HG02840 (cell line): ENCODE data around the gene SPINK14.

Source experiments
- ATAC-seq: cut with Tn5 transposase; IDR thresholded peaks from one replicate; pipeline ENCODE4 v1.9.1; 2021; ENCODE audit warnings: mild to moderate bottlenecking, moderate library complexity, moderate number of reproducible peaks; ENCODE audit not compliant: unreplicated experiment, low FRiP score

SPINK14 gene

GRCh38 chr5:148191010-148191409, 22.7 kb downstream of the SPINK14 start:
- no peak for ATAC-seq

GRCh38 chr5:148193202-148193601, 24.9 kb downstream of the SPINK14 start:
- ATAC-seq: no peak

GRCh38 chr5:148201151-148201550, 32.8 kb downstream of the SPINK14 start:
- ATAC-seq: no peak

- ATAC-seq: no peak
Observed at GRCh38 chr5:148202531-148203203, 34.3 kb downstream of the SPINK14 start, which contains the start of gene SPINK6. Gene SPINK6, plus strand, starts transcription at chr5:148203042. Its CDS starts 55 bp downstream, at chr5:148203097.

- ATAC-seq: no peak
Observed at GRCh38 chr5:148205044-148205806, 36.9 kb downstream of the SPINK14 start.

GRCh38 chr5:148205865-148206264, 37.5 kb downstream of the SPINK14 start:
- no peak for ATAC-seq

- ATAC-seq: no peak
Observed at GRCh38 chr5:148206620-148207019, 38.3 kb downstream of the SPINK14 start.

- ATAC-seq: no peak
Observed at GRCh38 chr5:148208226-148208625, 39.9 kb downstream of the SPINK14 start.

GRCh38 chr5:148209151-148209770, 40.9 kb downstream of the SPINK14 start:
- ATAC-seq: no peak

- no peak for ATAC-seq
Observed at GRCh38 chr5:148214665-148215185, 46.4 kb downstream of the SPINK14 start.

GRCh38 chr5:148221508-148221907, 53.2 kb downstream of the SPINK14 start:
- no peak for ATAC-seq

- no peak for ATAC-seq
Observed at GRCh38 chr5:148224117-148224742, 55.9 kb downstream of the SPINK14 start.
